ENCODE measurements around the gene RESP18. TPM values are rescaled to one million over a fixed set of nuclear protein-coding genes. Genes with fewer than 3 reads are reported as not detected.

Gene RESP18
- total RNA-seq, 6 experiments from 2014 or later, result not detected

DNA sequence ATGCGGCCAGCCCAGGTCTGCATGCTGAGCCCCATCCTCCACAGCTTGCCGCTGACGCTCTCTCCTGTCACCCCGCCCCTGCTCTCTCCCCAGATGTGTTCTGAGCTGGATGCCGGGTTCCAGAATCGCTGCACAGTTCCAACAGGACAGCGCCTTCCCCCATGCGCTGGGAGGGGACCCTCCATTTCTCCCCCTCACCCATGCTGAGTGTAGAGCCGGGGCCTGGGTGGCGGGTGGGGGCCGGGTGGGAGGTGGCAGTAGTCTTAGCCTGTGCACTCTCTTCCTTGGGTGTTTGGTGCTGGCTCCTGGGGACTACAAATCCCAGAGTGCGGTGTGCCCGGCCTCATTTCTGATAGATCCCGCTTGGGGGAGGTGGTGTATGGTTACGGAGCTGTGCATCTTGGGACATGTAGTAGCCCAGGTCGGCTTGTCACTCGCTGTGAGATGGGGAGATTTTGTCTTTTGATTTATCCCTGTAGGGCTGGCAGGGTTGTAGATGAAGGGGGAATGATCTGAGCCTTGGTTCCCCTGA lies 46.6 kb downstream of the RESP18 start:
- intact Hi-C loops (cut with DNase I), result no loop called here
- no peak for TF ChIP-seq POLR2A (IDR thresholded peaks at IDR 0.05)
- TF ChIP-seq CTCF (IDR thresholded peaks at IDR 0.05), result no peak
- 83% methylated on average over 8 of the region's 17 CpGs for WGBS (ENCODE audit: insufficient coverage, low coverage, low lambda C conversion rate, missing lambda C conversion rate)
- no peak for ATAC-seq
- Histone ChIP-seq H3K27me3 (no peaks in the 10 kb centered on the region), H3K4me1 (no peaks in the 10 kb centered on the region), H3K4me3 (no peak overlapping the region), H3K36me3 (peaks cover 0 to 46% (median 10%) of the 10 kb centered on the region in 4 donors), H3K9me3 (no peaks in the 10 kb centered on the region), H3K27ac (no peak overlapping the region)
- DNase-seq, result no peak

- ATAC-seq (no peak), DNase-seq (no peak)
- intact Hi-C loops (cut with DNase I), result no loop called here
- H3K27ac ChIP-seq, result no peak overlapping the region
- peaks cover 0 to 48% (median 10%) of the 10 kb centered on the region in 4 donors for H3K36me3 ChIP-seq
- H3K4me1 ChIP-seq, result peaks cover 0 to under 1% (median 0%) of the 10 kb centered on the region in 4 donors
- no peak overlapping the region for H3K4me3 ChIP-seq
- TF ChIP-seq CTCF (IDR thresholded peaks at IDR 0.05) (no peak), POLR2A (IDR thresholded peaks at IDR 0.05) (no peak)
- H3K27me3 ChIP-seq, result no peaks in the 10 kb centered on the region
- WGBS (ENCODE audit: insufficient coverage, low coverage, low lambda C conversion rate, missing lambda C conversion rate), result 93% methylated on average over 6 of the region's 12 CpGs
- no peaks in the 10 kb centered on the region for H3K9me3 ChIP-seq
Measured at GRCh38 chr2:219285373-219285735, 47.2 kb downstream of the RESP18 start.

DNA sequence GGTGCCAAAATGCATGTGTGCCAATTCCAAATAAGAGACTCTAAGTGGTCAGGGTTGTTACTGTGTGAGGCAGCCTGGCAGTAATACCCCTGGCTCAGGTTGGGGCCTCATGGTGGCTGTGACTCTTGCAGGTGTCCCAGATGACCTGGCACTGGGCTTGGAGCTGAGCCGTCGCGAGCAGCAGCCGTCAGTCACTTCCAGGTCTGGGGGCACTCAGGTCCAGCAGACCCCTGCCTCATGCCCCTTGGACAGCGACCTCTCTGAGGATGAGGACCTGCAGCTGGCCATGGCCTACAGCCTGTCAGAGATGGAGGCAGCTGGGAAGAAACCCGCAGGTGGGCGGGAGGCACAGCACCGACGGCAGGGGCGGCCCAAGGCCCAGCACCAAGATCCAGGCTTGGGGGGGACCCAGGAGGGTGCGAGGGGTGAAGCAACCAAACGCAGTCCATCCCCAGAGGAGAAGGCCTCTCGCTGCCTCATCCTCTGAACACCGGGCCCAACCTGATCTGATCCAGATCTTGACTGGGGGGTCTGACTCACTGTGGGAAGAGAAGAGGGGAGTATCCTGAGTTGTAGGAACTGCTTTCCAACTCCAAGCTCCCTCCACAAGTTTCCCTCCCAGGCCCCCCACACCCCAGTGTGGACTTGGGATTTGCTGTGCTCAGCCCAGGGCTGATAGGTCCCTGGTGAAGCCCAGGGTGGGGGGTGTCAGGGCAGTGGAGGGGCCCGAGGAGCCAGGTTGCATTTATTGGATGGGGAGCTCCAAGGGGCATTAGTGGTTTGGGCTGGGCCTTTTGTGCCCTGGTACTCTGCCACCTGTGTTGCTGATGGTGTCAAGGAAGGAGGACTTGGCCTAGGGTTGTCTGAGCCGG lies 47.8 kb downstream of the RESP18 start:
- no peak overlapping the region for H3K27ac ChIP-seq
- H3K36me3 ChIP-seq, result peaks cover 0 to 48% (median 10%) of the 10 kb centered on the region in 4 donors
- intact Hi-C loops (cut with DNase I), result no loop called here
- DNase-seq (no peak), ATAC-seq (no peak)
- H3K4me3 ChIP-seq, result no peak overlapping the region
- 80% methylated on average over 1 of the region's 16 CpGs for WGBS (ENCODE audit: insufficient coverage, low coverage, low lambda C conversion rate, missing lambda C conversion rate)
- TF ChIP-seq CTCF (IDR thresholded peaks at IDR 0.05), result no peak
- TF ChIP-seq POLR2A (IDR thresholded peaks at IDR 0.05), result no peak
- H3K4me1 ChIP-seq, result peaks cover 0 to 3% (median 0%) of the 10 kb centered on the region in 4 donors
- no peaks in the 10 kb centered on the region for H3K9me3 ChIP-seq
- no peaks in the 10 kb centered on the region for H3K27me3 ChIP-seq

- Histone ChIP-seq H3K27me3 (no peaks in the 10 kb centered on the region), H3K27ac (no peak overlapping the region), H3K36me3 (peaks cover 0 to 48% (median 10%) of the 10 kb centered on the region in 4 donors), H3K9me3 (no peaks in the 10 kb centered on the region), H3K4me1 (peaks cover 0 to 11% (median 0%) of the 10 kb centered on the region in 4 donors), H3K4me3 (no peak overlapping the region)
- ATAC-seq (no peak), DNase-seq (no peak)
- no peak for TF ChIP-seq POLR2A (IDR thresholded peaks at IDR 0.05)
- no peak for TF ChIP-seq CTCF (IDR thresholded peaks at IDR 0.05)
- intact Hi-C loops (cut with DNase I), result no loop called here
- 93% methylated on average over 8 of the region's 17 CpGs for WGBS (ENCODE audit: insufficient coverage, low coverage, low lambda C conversion rate, missing lambda C conversion rate)
Measured at GRCh38 chr2:219282943-219283581, 49.5 kb downstream of the RESP18 start.

All from right lobe of liver (tissue), 6 donors.